GM23248 (cell line): ENCODE measurements around the gene ZNF521.

Experiments
- EZH2 ChIP-seq: fragments of 200-600 bp; sonication (generic); IDR thresholded peaks from 2 replicates; pipeline ENCODE4 v1.6.1; 2018; ENCODE audit warnings: antibody characterized with exemption, mild to moderate bottlenecking; ENCODE audit not compliant: insufficient read depth, poor library complexity, severe bottlenecking
- EZH2phosphoT487 ChIP-seq: fragments of 200-600 bp; sonication (generic); IDR thresholded peaks from 2 replicates; pipeline ENCODE4 v1.6.1; 2018; ENCODE audit warnings: antibody characterized with exemption, moderate library complexity, mild to moderate bottlenecking, low read depth; ENCODE audit not compliant: insufficient read depth

- TF ChIP-seq EZH2 (no peak), EZH2phosphoT487 (no peak)
Observed at GRCh38 chr18:25223899-25224886, 127.8 kb downstream of the ZNF521 start.
